PFSK-1 (cell line): ENCODE results near the gene NOP53.
"Not testable (repeated sequence)": the region's sequence is repeated elsewhere in the genome, so short reads cannot be mapped to it uniquely, and the experiment has no call there.

Experiments used
- FOXP2 ChIP-seq: optimal IDR thresholded peaks from 2 replicates; pipeline ENCODE3; 2011; ENCODE audit warnings: borderline replicate concordance, control low read depth, inconsistent platforms; ENCODE audit not compliant: insufficient read depth; ENCODE audit errors: extremely low read length, extremely low read depth
- POLR2AphosphoS5 ChIP-seq: IDR thresholded peaks from 2 replicates; pipeline ENCODE4 v1.6.1; 2012; ENCODE audit warnings: low read depth, mild to moderate bottlenecking, control low read depth, low read length, moderate library complexity
- REST ChIP-seq, 2 experiments: IDR thresholded peaks; 2 replicates each; pipeline versions ENCODE4 v1.6.1 to v1.8.0; 2011 to 2012; ENCODE audit warnings: low read depth in 2 of 2, low read length in 2 of 2, control low read depth in 1 of 2, inconsistent platforms in 1 of 2, mild to moderate bottlenecking in 1 of 2, moderate library complexity in 1 of 2; ENCODE audit not compliant: insufficient read depth in 1 of 2
- SIN3A ChIP-seq: IDR thresholded peaks from 2 replicates; pipeline ENCODE4 v1.6.1; 2012; ENCODE audit warnings: mild to moderate bottlenecking, low read length, moderate library complexity, borderline replicate concordance; ENCODE audit not compliant: insufficient read depth
- TAF1 ChIP-seq: IDR thresholded peaks from 2 replicates; pipeline ENCODE4 v1.6.1; 2012; ENCODE audit warnings: low read length, control low read depth, borderline replicate concordance; ENCODE audit not compliant: insufficient read depth

NOP53 gene

GRCh38 chr19:47802521-47803043 is 57.2 kb downstream of the NOP53 start:
- TF ChIP-seq TAF1 (no peak), POLR2AphosphoS5 (no peak), REST (IDR thresholded peaks at IDR 0.05; ENCODE audit: insufficient read depth in 1 of 2, low read depth in 2 of 2, low read length in 2 of 2) (no peak), SIN3A (no peak), FOXP2 (no peak)

- not testable (repeated sequence) for TF ChIP-seq POLR2AphosphoS5, FOXP2, SIN3A
Observed at GRCh38 chr19:47804451-47804850, 59.1 kb downstream of the NOP53 start, which contains the start of gene TPRX1. Gene TPRX1 (minus strand): TSS chr19:47804551. CDS start chr19:47804539, 12 bp downstream.

- TF ChIP-seq POLR2AphosphoS5 (no peak), REST (IDR thresholded peaks at IDR 0.05; ENCODE audit: insufficient read depth in 1 of 2, low read depth in 2 of 2, low read length in 2 of 2) (no peak), TAF1 (no peak), FOXP2 (no peak), SIN3A (no peak)
Observed at GRCh38 chr19:47805313-47805712, 60.0 kb downstream of the NOP53 start.

GRCh38 chr19:47806435-47806834 is 61.1 kb downstream of the NOP53 start:
- TF ChIP-seq TAF1 (no peak), REST (IDR thresholded peaks at IDR 0.05; ENCODE audit: insufficient read depth in 1 of 2, low read depth in 2 of 2, low read length in 2 of 2) (no peak), POLR2AphosphoS5 (no peak), FOXP2 (no peak), SIN3A (no peak)
